SK-N-SH (cell line): ENCODE data around the gene LGALS13. TPM values are rescaled to one million over a fixed set of nuclear protein-coding genes. Genes with fewer than 3 reads are reported as not detected.

Source experiments
- CTCF ChIA-PET: fragments of 300-600, 350-600 bp; formaldehyde crosslinking; extraction: SDS; loops from one replicate; lab custom pipeline; 2021; lab: Yijun Ruan, JAX
- POLR2A ChIA-PET: fragments of 350-600 bp; sonication (Branson Sonifier 250); formaldehyde crosslinking; extraction: SDS; loops from one replicate; lab custom pipeline; 2020; ENCODE audit warnings: antibody characterized with exemption, inconsistent platforms; lab: Yijun Ruan, JAX
- DNase-seq: peaks from one replicate; pipeline ENCODE4 v3.0.0; 2012
- H2AFZ ChIP-seq: fragments of 200-600 bp; sonication (generic); 2 replicates; pipeline ENCODE4 v1.8.1; 2016; ENCODE audit warnings: antibody characterized with exemption, mild to moderate bottlenecking, low read depth
- H3F3A ChIP-seq: fragments of 200-600 bp; sonication (generic); replicated peaks from 2 replicates; pipeline ENCODE3; 2016; ENCODE audit warnings: antibody characterized with exemption, mild to moderate bottlenecking; ENCODE audit not compliant: insufficient read depth
- H3K27ac ChIP-seq, 2 experiments: fragments of 200-500 bp in 1 of 2; fragments of 200-600 bp in 1 of 2; sonication (Bioruptor generic) in 1 of 2; sonication (generic), shearing (Covaris generic) in 1 of 2; 2 replicates each; pipeline versions ENCODE4 v1.5.1 to v1.6.1; 2014 to 2016; ENCODE audit warnings: low read depth in 2 of 2, inconsistent platforms in 1 of 2, low read length in 1 of 2, mild to moderate bottlenecking in 1 of 2, mixed read lengths in 1 of 2
- H3K27me3 ChIP-seq: fragments of 200-600 bp; sonication (generic), shearing (Covaris generic); 2 replicates; pipeline ENCODE4 v1.6.1; 2016; ENCODE audit warnings: mixed run types; ENCODE audit not compliant: insufficient read depth
- H3K36me3 ChIP-seq, 2 experiments: fragments of 200-500 bp in 1 of 2; fragments of 200-600 bp in 1 of 2; sonication (Bioruptor generic) in 1 of 2; sonication (generic) in 1 of 2; replicated peaks in 1 of 2; 2 replicates each; pipeline versions ENCODE3 to v1.5.1; 2014 to 2016; ENCODE audit warnings: low read length in 1 of 2, mild to moderate bottlenecking in 1 of 2; ENCODE audit not compliant: insufficient read depth in 2 of 2, control insufficient read depth in 1 of 2
- H3K4me1 ChIP-seq, 2 experiments: fragments of 200-500 bp in 1 of 2; fragments of 200-600 bp in 1 of 2; sonication (Bioruptor generic) in 1 of 2; sonication (generic), shearing (Covaris generic) in 1 of 2; 2 replicates each; pipeline versions ENCODE4 v1.5.1 to v1.6.1; 2014 to 2016; ENCODE audit warnings: low read depth in 1 of 2, low read length in 1 of 2, mixed run types in 1 of 2; ENCODE audit not compliant: insufficient read depth in 2 of 2, control insufficient read depth in 1 of 2
- H3K4me2 ChIP-seq: fragments of 200-600 bp; sonication (generic), shearing (Covaris generic); 2 replicates; pipeline ENCODE4 v1.6.1; 2017; ENCODE audit warnings: mixed run types
- H3K4me3 ChIP-seq, 2 experiments: fragments of 200-500 bp in 1 of 2; fragments of 200-600 bp in 1 of 2; sonication (Bioruptor generic) in 1 of 2; sonication (generic), shearing (Covaris generic) in 1 of 2; 2 replicates each; pipeline versions ENCODE4 v1.5.1 to v1.8.1; 2014 to 2016; ENCODE audit warnings: low read depth in 2 of 2, inconsistent platforms in 1 of 2, low read length in 1 of 2, mild to moderate bottlenecking in 1 of 2, mixed read lengths in 1 of 2, moderate library complexity in 1 of 2
- H3K79me2 ChIP-seq: fragments of 200-600 bp; sonication (generic); 2 replicates; pipeline ENCODE4 v1.8.1; 2017; ENCODE audit warnings: mild to moderate bottlenecking; ENCODE audit not compliant: insufficient read depth
- H3K9ac ChIP-seq: fragments of 200-600 bp; sonication (generic); 2 replicates; pipeline ENCODE4 v1.6.1; 2017; ENCODE audit warnings: mixed run types
- H3K9me2 ChIP-seq: fragments of 200-600 bp; sonication (generic); 2 replicates; pipeline ENCODE4 v1.6.1; 2017; ENCODE audit warnings: mixed run types
- H3K9me3 ChIP-seq: fragments of 200-600 bp; sonication (generic); 2 replicates; pipeline ENCODE4 v1.6.1; 2017; ENCODE audit warnings: mixed run types, mild to moderate bottlenecking, moderate library complexity
- H4K20me1 ChIP-seq: fragments of 200-600 bp; sonication (generic); 2 replicates; pipeline ENCODE4 v1.6.1; 2017; ENCODE audit warnings: mild to moderate bottlenecking, mixed run types; ENCODE audit not compliant: insufficient read depth
- FOXM1 ChIP-seq: IDR thresholded peaks from 2 replicates; pipeline ENCODE4 v1.4.0; 2012; ENCODE audit warnings: low read depth, mild to moderate bottlenecking
- GABPA ChIP-seq: IDR thresholded peaks from 2 replicates; pipeline ENCODE4 v1.4.0; 2012; ENCODE audit warnings: low read depth, mild to moderate bottlenecking
- JUND ChIP-seq: IDR thresholded peaks from 2 replicates; pipeline ENCODE4 v1.4.0; 2012
- RAD21 ChIP-seq: IDR thresholded peaks from 2 replicates; pipeline ENCODE4 v1.6.1; 2012; ENCODE audit warnings: mild to moderate bottlenecking, low read length
- RCOR1 ChIP-seq: fragments of 150-350 bp; IDR thresholded peaks from 2 replicates; pipeline ENCODE4 v1.6.1; 2017; ENCODE audit warnings: antibody characterized with exemption, low read length
- RXRA ChIP-seq: IDR thresholded peaks from 2 replicates; pipeline ENCODE4 v1.4.0; 2012; ENCODE audit warnings: low read depth, mild to moderate bottlenecking, borderline replicate concordance
- SIN3A ChIP-seq: IDR thresholded peaks from 2 replicates; pipeline ENCODE4 v1.6.1; 2012; ENCODE audit warnings: low read depth, mild to moderate bottlenecking, low read length, moderate library complexity, borderline replicate concordance
- TEAD4 ChIP-seq: IDR thresholded peaks from 2 replicates; pipeline ENCODE4 v1.4.0; 2012; ENCODE audit warnings: mild to moderate bottlenecking, borderline replicate concordance; ENCODE audit not compliant: insufficient read depth
- YY1 ChIP-seq: IDR thresholded peaks from 2 replicates; pipeline ENCODE4 v1.4.0; 2012; ENCODE audit warnings: low read depth, mild to moderate bottlenecking
- WGBS: methylation state at CpG from one replicate; pipeline ENCODE4 v1.1.6; 2017; ENCODE audit warnings: low lambda C conversion rate; 5-methylcytosine and 5-hydroxymethylcytosine counted together
- polyA plus RNA-seq, 3 experiments: library from polyadenylated mRNA; depleted of rRNA; stranded (reverse); fragments of >200 nt; gene quantifications; 2 replicates each; pipeline ENCODE4 v1.2.3, GENCODE V29; 2012
- TF ChIP-seq, protein P1 (sequence below): IDR thresholded peaks from 2 replicates; pipeline ENCODE4 v1.6.1; 2012; ENCODE audit warnings: mild to moderate bottlenecking, low read depth, low read length, moderate library complexity
- TF ChIP-seq, protein P2 (sequence below): fragments of 150-350 bp; IDR thresholded peaks from 2 replicates; pipeline ENCODE4 v1.6.1; 2017; ENCODE audit warnings: antibody characterized with exemption, low read length, low read depth, borderline replicate concordance
- TF ChIP-seq, protein P3 (sequence below): IDR thresholded peaks from 2 replicates; pipeline ENCODE4 v1.4.0; 2012; ENCODE audit warnings: low read depth, borderline replicate concordance
- TF ChIP-seq, protein P4 (sequence below): IDR thresholded peaks from 2 replicates; pipeline ENCODE4 v1.4.0; 2012; ENCODE audit warnings: low read depth, borderline replicate concordance

LGALS13 gene
- polyA plus RNA-seq, 1 of the 3 experiments (the other 2 are of a cell fraction): not detected

DNA sequence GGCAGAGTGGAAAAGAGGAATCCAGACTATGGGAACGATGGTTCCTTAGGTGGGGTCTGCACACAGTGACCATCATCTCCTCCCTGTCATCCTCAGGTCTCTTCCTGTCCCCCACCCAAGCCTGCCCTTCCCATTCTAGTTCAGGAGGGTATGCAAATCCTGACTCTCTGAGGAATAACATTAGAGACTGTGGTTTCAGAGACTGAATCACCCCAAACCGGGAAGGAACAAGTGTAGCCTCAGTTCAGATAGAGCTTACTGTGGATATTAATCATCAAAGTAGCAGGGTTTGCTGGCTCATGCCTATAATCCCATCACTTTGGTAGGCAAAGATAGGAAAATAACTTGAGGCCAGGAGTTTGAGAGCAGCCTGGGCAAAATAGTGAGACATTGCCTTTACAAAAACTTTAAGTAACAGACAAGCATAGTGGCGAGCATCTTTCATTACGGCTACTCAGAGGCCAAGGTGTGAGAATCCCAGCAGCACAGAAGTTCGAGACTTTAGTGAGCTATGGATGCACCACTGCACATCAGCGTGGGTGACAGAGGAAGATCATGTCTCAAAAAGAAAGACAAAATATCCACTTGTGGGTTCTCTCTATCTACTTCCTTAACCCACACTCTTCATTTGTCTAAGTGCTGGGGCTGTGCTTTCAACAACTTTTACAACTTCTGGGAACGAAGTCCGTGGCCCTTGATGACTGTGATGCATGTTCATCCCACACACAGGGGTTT, 19.3 kb upstream of the LGALS13 start (continued):
- TF ChIP-seq, protein P1, sequence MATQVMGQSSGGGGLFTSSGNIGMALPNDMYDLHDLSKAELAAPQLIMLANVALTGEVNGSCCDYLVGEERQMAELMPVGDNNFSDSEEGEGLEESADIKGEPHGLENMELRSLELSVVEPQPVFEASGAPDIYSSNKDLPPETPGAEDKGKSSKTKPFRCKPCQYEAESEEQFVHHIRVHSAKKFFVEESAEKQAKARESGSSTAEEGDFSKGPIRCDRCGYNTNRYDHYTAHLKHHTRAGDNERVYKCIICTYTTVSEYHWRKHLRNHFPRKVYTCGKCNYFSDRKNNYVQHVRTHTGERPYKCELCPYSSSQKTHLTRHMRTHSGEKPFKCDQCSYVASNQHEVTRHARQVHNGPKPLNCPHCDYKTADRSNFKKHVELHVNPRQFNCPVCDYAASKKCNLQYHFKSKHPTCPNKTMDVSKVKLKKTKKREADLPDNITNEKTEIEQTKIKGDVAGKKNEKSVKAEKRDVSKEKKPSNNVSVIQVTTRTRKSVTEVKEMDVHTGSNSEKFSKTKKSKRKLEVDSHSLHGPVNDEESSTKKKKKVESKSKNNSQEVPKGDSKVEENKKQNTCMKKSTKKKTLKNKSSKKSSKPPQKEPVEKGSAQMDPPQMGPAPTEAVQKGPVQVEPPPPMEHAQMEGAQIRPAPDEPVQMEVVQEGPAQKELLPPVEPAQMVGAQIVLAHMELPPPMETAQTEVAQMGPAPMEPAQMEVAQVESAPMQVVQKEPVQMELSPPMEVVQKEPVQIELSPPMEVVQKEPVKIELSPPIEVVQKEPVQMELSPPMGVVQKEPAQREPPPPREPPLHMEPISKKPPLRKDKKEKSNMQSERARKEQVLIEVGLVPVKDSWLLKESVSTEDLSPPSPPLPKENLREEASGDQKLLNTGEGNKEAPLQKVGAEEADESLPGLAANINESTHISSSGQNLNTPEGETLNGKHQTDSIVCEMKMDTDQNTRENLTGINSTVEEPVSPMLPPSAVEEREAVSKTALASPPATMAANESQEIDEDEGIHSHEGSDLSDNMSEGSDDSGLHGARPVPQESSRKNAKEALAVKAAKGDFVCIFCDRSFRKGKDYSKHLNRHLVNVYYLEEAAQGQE: no peak

DNA sequence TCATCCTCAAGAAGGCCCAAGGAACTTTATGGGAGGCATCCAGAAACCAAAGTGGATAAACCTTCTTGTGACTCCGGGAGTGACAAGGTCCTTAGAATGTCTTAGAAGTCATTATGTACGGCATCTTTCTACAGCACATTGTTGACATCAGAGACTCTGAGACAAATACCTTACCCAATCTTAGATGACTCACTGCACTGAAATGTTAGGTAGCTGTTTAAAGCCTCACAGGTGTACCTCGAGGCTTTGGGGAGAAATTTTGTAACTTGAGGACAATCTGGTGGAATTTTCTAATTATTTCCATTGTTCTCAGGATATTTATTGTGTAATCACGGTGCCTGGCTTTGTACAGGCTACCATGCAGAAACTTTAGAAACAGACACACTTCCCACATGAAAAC, 14.8 kb upstream of the LGALS13 start:
- Histone ChIP-seq H3K4me1 (no peaks in the 10 kb centered on the region), H3K27me3 (no peaks in the 10 kb centered on the region; the same call in 1 of the 2 replicates), H4K20me1 (no peaks in the 10 kb centered on the region), H2AFZ (no peak overlapping the region), H3K4me2 (no peak overlapping the region), H3K9ac (no peak overlapping the region), H3K4me3 (no peak overlapping the region), H3K9me3 (no peaks in the 10 kb centered on the region), H3F3A (no peaks in the 10 kb centered on the region), H3K9me2 (no peaks in the 10 kb centered on the region), H3K79me2 (no peaks in the 10 kb centered on the region), H3K36me3 (no peaks in the 10 kb centered on the region), H3K27ac (no peak overlapping the region)
- TF ChIP-seq RAD21 (no peak), SIN3A (no peak), TEAD4 (no peak), JUND (no peak), GABPA (no peak), FOXM1 (no peak), RXRA (no peak), RCOR1 (no peak), YY1 (no peak)
- TF ChIP-seq, protein P1: no peak
- TF ChIP-seq, protein P2, sequence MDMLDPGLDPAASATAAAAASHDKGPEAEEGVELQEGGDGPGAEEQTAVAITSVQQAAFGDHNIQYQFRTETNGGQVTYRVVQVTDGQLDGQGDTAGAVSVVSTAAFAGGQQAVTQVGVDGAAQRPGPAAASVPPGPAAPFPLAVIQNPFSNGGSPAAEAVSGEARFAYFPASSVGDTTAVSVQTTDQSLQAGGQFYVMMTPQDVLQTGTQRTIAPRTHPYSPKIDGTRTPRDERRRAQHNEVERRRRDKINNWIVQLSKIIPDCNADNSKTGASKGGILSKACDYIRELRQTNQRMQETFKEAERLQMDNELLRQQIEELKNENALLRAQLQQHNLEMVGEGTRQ: no peak
- TF ChIP-seq, protein P3, sequence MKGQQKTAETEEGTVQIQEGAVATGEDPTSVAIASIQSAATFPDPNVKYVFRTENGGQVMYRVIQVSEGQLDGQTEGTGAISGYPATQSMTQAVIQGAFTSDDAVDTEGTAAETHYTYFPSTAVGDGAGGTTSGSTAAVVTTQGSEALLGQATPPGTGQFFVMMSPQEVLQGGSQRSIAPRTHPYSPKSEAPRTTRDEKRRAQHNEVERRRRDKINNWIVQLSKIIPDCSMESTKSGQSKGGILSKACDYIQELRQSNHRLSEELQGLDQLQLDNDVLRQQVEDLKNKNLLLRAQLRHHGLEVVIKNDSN: no peak
- TF ChIP-seq, protein P4, sequence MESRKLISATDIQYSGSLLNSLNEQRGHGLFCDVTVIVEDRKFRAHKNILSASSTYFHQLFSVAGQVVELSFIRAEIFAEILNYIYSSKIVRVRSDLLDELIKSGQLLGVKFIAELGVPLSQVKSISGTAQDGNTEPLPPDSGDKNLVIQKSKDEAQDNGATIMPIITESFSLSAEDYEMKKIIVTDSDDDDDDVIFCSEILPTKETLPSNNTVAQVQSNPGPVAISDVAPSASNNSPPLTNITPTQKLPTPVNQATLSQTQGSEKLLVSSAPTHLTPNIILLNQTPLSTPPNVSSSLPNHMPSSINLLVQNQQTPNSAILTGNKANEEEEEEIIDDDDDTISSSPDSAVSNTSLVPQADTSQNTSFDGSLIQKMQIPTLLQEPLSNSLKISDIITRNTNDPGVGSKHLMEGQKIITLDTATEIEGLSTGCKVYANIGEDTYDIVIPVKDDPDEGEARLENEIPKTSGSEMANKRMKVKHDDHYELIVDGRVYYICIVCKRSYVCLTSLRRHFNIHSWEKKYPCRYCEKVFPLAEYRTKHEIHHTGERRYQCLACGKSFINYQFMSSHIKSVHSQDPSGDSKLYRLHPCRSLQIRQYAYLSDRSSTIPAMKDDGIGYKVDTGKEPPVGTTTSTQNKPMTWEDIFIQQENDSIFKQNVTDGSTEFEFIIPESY: no peak
- ChIA-PET CTCF (no interaction called here), POLR2A (no interaction called here)
- WGBS: 2% methylated on average over 4 of the region's 4 CpGs
- no peak for DNase-seq
